ENCODE data around the gene GP5. TPM values are rescaled to one million over a fixed set of nuclear protein-coding genes. Genes with fewer than 3 reads are reported as not detected.

Gene GP5
- total RNA-seq, 1 donor from 2014 or later = not detected

- Mint-ChIP-seq H3K4me3 (ENCODE audit: unreplicated experiment) (no peak overlapping the region), H3K9me3 (ENCODE audit: low read depth) (peaks cover 5% of the 10 kb centered on the region), H3K36me3 (ENCODE audit: low read depth) (peaks cover under 1% of the 10 kb centered on the region), H3K27me3 (ENCODE audit: low read depth) (peaks cover under 1% of the 10 kb centered on the region), H3K27ac (ENCODE audit: unreplicated experiment) (no peak overlapping the region), H3K4me1 (ENCODE audit: low read depth) (peaks cover 3% of the 10 kb centered on the region)
- no peak for TF ChIP-seq CTCF (IDR thresholded peaks at IDR 0.05)
- DNase-seq (ENCODE audit: low spot score) = no peak
Measured at GRCh38 chr3:194395778-194396538, 3.1 kb downstream of the GP5 start.

DNA sequence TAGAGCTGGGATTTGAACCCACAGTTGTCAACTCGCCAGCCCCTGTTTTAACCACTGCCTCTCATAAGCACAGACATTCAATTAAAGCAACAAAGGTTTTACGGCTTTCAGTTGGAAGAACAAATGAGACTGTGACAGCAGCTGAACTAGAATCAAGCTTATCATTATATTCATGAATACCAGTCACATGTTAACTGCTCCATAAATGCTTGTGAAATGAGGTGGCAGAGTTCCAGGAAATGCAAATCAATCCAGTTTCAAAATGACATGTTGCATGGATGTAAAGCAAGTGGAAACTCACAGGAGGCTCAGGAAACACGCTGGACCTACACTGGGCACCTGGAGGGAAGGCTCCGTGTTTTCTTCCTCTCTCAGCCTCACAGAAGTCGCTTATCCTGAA, 3.9 kb downstream of the GP5 start:
- DNase-seq (ENCODE audit: low spot score) = no peak
- peaks cover 6% of the 10 kb centered on the region for H3K36me3 Mint-ChIP-seq (ENCODE audit: low read depth)
- H3K4me3 Mint-ChIP-seq (ENCODE audit: unreplicated experiment) = no peak overlapping the region
- H3K9me3 Mint-ChIP-seq (ENCODE audit: low read depth) = peaks cover 12% of the 10 kb centered on the region
- H3K4me1 Mint-ChIP-seq (ENCODE audit: low read depth) = peaks cover 3% of the 10 kb centered on the region
- no peak overlapping the region for H3K27ac Mint-ChIP-seq (ENCODE audit: unreplicated experiment)
- TF ChIP-seq CTCF (IDR thresholded peaks at IDR 0.05) = no peak
- H3K27me3 Mint-ChIP-seq (ENCODE audit: low read depth) = peaks cover 5% of the 10 kb centered on the region

DNA sequence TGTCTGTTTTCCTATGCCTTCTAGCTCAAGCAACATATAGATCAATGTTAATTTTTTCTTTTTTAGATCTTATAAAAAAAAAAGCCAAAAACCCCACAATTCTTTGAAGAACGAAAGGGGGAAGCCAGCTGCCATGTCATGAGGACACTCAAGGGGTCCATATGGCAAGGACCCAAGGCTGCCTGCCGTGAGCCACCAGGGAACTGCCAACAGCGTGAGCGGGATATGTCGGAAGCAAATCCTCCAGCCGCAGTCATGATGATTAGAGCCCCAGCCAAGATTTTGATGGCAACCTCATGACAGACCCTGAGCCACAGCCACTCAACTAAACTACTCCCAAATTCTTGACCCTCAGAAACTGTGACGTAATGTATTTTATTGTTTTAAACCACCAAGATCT, 6.5 kb downstream of the GP5 start:
- Mint-ChIP-seq H3K4me3 (ENCODE audit: unreplicated experiment) (no peak overlapping the region), H3K9me3 (ENCODE audit: low read depth) (peaks cover 21% of the 10 kb centered on the region), H3K36me3 (ENCODE audit: low read depth) (peaks cover 10% of the 10 kb centered on the region), H3K27ac (ENCODE audit: unreplicated experiment) (no peak overlapping the region), H3K4me1 (ENCODE audit: low read depth) (peaks cover 3% of the 10 kb centered on the region), H3K27me3 (ENCODE audit: low read depth) (peaks cover 12% of the 10 kb centered on the region)
- DNase-seq (ENCODE audit: low spot score) = no peak
- no peak for TF ChIP-seq CTCF (IDR thresholded peaks at IDR 0.05)

DNA sequence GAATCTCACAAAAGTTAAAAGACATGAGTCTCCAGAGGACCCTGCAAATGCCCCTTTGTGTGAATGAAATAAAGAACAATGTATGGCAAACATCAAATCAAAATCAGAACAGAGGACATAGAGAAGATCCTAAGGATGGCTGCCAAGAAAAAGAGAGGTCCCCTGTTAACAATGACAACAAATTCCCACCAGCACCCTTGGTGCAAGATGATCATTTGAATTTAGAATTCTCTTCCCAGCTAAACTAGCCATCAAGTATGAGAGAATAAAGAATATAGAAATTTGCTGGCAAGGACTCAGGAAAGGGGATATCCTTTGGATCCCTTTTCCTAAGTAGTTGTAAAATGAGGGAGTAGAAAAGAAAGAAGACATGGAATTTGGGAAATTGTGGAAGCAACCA, 8.2 kb downstream of the GP5 start:
- Mint-ChIP-seq H3K36me3 (ENCODE audit: low read depth) (peaks cover 10% of the 10 kb centered on the region), H3K4me1 (ENCODE audit: low read depth) (no peaks in the 10 kb centered on the region), H3K4me3 (ENCODE audit: unreplicated experiment) (no peak overlapping the region), H3K27ac (ENCODE audit: unreplicated experiment) (no peak overlapping the region), H3K9me3 (ENCODE audit: low read depth) (peaks cover 21% of the 10 kb centered on the region), H3K27me3 (ENCODE audit: low read depth) (peaks cover 25% of the 10 kb centered on the region)
- no peak for DNase-seq (ENCODE audit: low spot score)
- TF ChIP-seq CTCF (IDR thresholded peaks at IDR 0.05) = no peak

DNA sequence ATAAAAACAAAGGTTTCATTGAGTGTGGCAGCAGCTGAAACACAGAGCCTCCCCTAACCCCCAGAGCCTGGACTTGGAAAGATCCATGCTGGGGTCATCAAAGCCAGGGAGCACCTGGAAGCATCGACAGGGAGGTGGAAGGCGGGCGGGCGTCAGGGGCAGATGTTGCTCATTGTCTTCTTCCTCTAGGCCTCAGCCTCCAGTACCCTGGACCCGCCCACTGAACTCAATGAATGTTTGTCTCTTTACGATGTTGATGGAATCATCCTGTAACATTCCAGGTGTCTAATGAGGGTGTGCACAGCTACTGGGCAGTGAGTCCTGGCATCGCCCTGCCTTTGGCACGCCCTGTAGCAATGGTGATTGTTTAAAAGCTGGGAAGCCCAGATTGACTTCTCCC, 9.8 kb downstream of the GP5 start:
- Mint-ChIP-seq H3K4me1 (ENCODE audit: low read depth) (no peaks in the 10 kb centered on the region), H3K27me3 (ENCODE audit: low read depth) (peaks cover 28% of the 10 kb centered on the region), H3K27ac (ENCODE audit: unreplicated experiment) (no peak overlapping the region), H3K4me3 (ENCODE audit: unreplicated experiment) (no peak overlapping the region), H3K9me3 (ENCODE audit: low read depth) (peaks cover 21% of the 10 kb centered on the region), H3K36me3 (ENCODE audit: low read depth) (peaks cover 10% of the 10 kb centered on the region)
- TF ChIP-seq CTCF (IDR thresholded peaks at IDR 0.05) = no peak
- no peak for DNase-seq (ENCODE audit: low spot score)
